Astrocyte (in vitro differentiated cells and primary cell): ENCODE data around the gene CHD6.

ENCODE experiments used
- EZH2 ChIP-seq: IDR thresholded peaks from 2 replicates; pipeline ENCODE4 v1.6.1; 2012; ENCODE audit warnings: mild to moderate bottlenecking, low read length, inconsistent platforms; ENCODE audit not compliant: insufficient read depth
- TF ChIP-seq, protein P1 (sequence below): IDR thresholded peaks from 2 replicates; pipeline ENCODE4 v1.5.1; 2011; ENCODE audit warnings: low read depth, mild to moderate bottlenecking, inconsistent platforms, low read length, moderate library complexity; ENCODE audit not compliant: insufficient read depth

DNA sequence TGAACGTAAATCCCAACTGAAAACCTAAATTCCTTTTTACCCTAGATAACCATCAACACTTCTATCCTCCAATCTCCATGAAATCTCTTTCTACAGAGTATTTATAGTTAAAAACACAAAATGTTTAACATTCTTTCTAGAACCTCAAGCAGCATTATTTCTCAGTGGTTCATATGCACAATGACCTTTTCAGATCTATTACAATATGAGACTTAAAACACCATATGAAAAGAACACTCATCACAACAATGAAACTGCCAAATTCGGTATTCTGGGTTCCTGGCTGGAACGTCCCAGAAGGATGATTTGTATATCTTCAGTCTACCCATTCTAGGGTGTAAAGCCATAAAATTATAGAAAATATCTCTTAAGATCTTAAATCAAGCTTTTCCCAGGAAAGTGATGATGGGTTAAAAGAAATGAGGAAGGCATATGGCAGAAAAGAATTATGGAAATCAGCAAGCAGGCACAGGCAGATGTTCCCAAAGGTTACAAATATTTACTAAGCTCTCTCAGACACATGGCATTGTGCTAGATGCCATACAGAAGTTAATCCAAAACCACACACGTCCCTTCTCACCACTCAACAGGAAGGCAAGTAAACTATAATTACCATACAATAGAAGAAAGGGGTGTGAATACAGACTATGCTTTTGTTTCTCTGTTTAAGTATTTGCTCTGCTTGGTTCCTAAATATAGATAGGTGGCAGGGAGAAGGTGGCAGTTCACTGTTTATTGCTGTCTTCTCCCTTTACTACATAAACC, 118.0 kb downstream of the CHD6 start:
- TF ChIP-seq, protein P1, sequence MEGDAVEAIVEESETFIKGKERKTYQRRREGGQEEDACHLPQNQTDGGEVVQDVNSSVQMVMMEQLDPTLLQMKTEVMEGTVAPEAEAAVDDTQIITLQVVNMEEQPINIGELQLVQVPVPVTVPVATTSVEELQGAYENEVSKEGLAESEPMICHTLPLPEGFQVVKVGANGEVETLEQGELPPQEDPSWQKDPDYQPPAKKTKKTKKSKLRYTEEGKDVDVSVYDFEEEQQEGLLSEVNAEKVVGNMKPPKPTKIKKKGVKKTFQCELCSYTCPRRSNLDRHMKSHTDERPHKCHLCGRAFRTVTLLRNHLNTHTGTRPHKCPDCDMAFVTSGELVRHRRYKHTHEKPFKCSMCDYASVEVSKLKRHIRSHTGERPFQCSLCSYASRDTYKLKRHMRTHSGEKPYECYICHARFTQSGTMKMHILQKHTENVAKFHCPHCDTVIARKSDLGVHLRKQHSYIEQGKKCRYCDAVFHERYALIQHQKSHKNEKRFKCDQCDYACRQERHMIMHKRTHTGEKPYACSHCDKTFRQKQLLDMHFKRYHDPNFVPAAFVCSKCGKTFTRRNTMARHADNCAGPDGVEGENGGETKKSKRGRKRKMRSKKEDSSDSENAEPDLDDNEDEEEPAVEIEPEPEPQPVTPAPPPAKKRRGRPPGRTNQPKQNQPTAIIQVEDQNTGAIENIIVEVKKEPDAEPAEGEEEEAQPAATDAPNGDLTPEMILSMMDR = no peak
- no peak for TF ChIP-seq EZH2
